Measurements from ENCODE around the gene PRKRIP1.

The PRKRIP1 gene

GRCh38 chr7:102387064-102387463 lies 9.1 kb upstream of the PRKRIP1 start:
- ChIA-PET POLR2A (no interaction called here), CTCF (interaction anchor here (0.9 to 14.3 kb wide), 3 partner anchors 79 to 107 kb away, joined by 3 to 228 read pairs (median 3); no protein-coding TSS in a partner anchor)
- TF ChIP-seq CTCF (IDR thresholded peaks at IDR 0.05; ENCODE audit: insufficient read depth, low read length, missing control alignments) = no peak
- H3K4me3 ChIP-seq (ENCODE audit: low read depth, low read length) = no peak overlapping the region
- no peak for DNase-seq (ENCODE audit: low read depth, low spot score)

GRCh38 chr7:102389810-102390209 lies 6.4 kb upstream of the PRKRIP1 start:
- TF ChIP-seq CTCF (IDR thresholded peaks at IDR 0.05; ENCODE audit: insufficient read depth, low read length, missing control alignments) = no peak
- DNase-seq (ENCODE audit: low read depth, low spot score) = no peak
- CTCF ChIA-PET = interaction anchor here (1.4 to 14.3 kb wide), 4 partner anchors 100 to 119 kb away, joined by 4 to 228 read pairs (median 6); no protein-coding TSS in a partner anchor
- POLR2A ChIA-PET = no interaction called here
- H3K4me3 ChIP-seq (ENCODE audit: low read depth, low read length) = no peak overlapping the region

GRCh38 chr7:102390697-102391484 lies 5.3 kb upstream of the PRKRIP1 start:
- POLR2A ChIA-PET = no interaction called here

GRCh38 chr7:102392330-102392729 lies 3.8 kb upstream of the PRKRIP1 start:
- TF ChIP-seq CTCF (IDR thresholded peaks at IDR 0.05; ENCODE audit: insufficient read depth, low read length, missing control alignments) = no peak
- ChIA-PET POLR2A (interaction anchor here (0.6 kb wide), 1 partner anchor 105 kb away, joined by 3 read pairs; no protein-coding TSS in a partner anchor), CTCF (interaction anchor here (1.0 to 14.3 kb wide), 8 partner anchors 8 to 854 kb away, joined by 3 to 228 read pairs (median 4); no protein-coding TSS in a partner anchor)
- DNase-seq (ENCODE audit: low read depth, low spot score) = no peak
- no peak overlapping the region for H3K4me3 ChIP-seq (ENCODE audit: low read depth, low read length)

More at GRCh38 chr7:102390697-102391484, 5.3 kb upstream of the PRKRIP1 start:
- CTCF ChIA-PET = interaction anchor here (0.7 to 14.3 kb wide), 13 partner anchors 10 to 849 kb away, joined by 3 to 228 read pairs (median 4); partner anchors contain the start of gene ALKBH4
- TF ChIP-seq CTCF (IDR thresholded peaks at IDR 0.05; ENCODE audit: insufficient read depth, low read length, missing control alignments) = peak; percentile 89
- H3K4me3 ChIP-seq (ENCODE audit: low read depth, low read length) = no peak overlapping the region
- no peak for DNase-seq (ENCODE audit: low read depth, low spot score)

- ChIA-PET POLR2A (no interaction called here), CTCF (interaction anchor here (1.0 to 14.3 kb wide), 6 partner anchors 12 to 855 kb away, joined by 3 to 228 read pairs (median 4); no protein-coding TSS in a partner anchor)
- H3K4me3 ChIP-seq (ENCODE audit: low read depth, low read length) = no peak overlapping the region
- no peak for DNase-seq (ENCODE audit: low read depth, low spot score)
- no peak for TF ChIP-seq CTCF (IDR thresholded peaks at IDR 0.05; ENCODE audit: insufficient read depth, low read length, missing control alignments)
Observed at GRCh38 chr7:102393467-102393866, 2.7 kb upstream of the PRKRIP1 start.

- POLR2A ChIA-PET = interaction anchor here (0.8 kb wide), 1 partner anchor 122 kb away, joined by 3 read pairs; no protein-coding TSS in a partner anchor
- peak overlapping the region; percentile 95 for H3K4me3 ChIP-seq (ENCODE audit: low read depth, low read length)
- DNase-seq (ENCODE audit: low read depth, low spot score) = no peak
- CTCF ChIA-PET = interaction anchor here (1.6 to 14.3 kb wide), 3 partner anchors 10 to 853 kb away, joined by 5 to 228 read pairs (median 32); no protein-coding TSS in a partner anchor
- no peak for TF ChIP-seq CTCF (IDR thresholded peaks at IDR 0.05; ENCODE audit: insufficient read depth, low read length, missing control alignments)
Observed at GRCh38 chr7:102395592-102395872, 631 bp upstream of the PRKRIP1 start.

Data from AG04449 (cell line).